ENCODE results near the gene RBCK1. TPM values are rescaled to one million over a fixed set of nuclear protein-coding genes. Genes with fewer than 3 reads are reported as not detected.
A peak's percentile ranks its signal among the peaks of the same experiment; 100 is the strongest.

RBCK1 gene
- total RNA-seq, 1 experiment from 2014 or later, result 111 TPM

GRCh38 chr20:364905-365794, 42.9 kb upstream of the RBCK1 start:
- ChIA-PET POLR2A (no interaction called here), CTCF (no interaction called here)
- TF ChIP-seq CTCF (IDR thresholded peaks at IDR 0.05; ENCODE audit: insufficient read depth in 1 of 2, low read depth in 1 of 2, low read length in 1 of 2, severe bottlenecking in 1 of 2, unreplicated experiment in 1 of 2), result no peak
- Histone ChIP-seq H3K9me3 (no peaks in the 10 kb centered on the region), H3K27me3 (replicated peaks; ENCODE audit: control insufficient read depth, insufficient read depth, low read length) (no peaks in the 10 kb centered on the region), H3K36me3 (ENCODE audit: control insufficient read depth, insufficient read depth, low read length) (no peaks in the 10 kb centered on the region), H3K4me3 (ENCODE audit: low read depth, low read length) (no peak overlapping the region), H3K4me1 (peaks cover 80% of the 10 kb centered on the region)
- peaks cover 85% of the 10 kb centered on the region for H3K4me1 Mint-ChIP-seq (ENCODE audit: low read depth, unreplicated experiment)
- peak in 1 of 2 experiments; percentile 63 for DNase-seq
- no peaks in the 10 kb centered on the region for H3K27me3 Mint-ChIP-seq (ENCODE audit: insufficient read depth, unreplicated experiment)
- H3K4me3 Mint-ChIP-seq (ENCODE audit: unreplicated experiment), result peak overlapping the region; percentile 49
- no peaks in the 10 kb centered on the region for H3K9me3 Mint-ChIP-seq (ENCODE audit: unreplicated experiment)
- H3K36me3 Mint-ChIP-seq (ENCODE audit: insufficient read depth, unreplicated experiment), result peaks cover 29% of the 10 kb centered on the region
- H3K27ac Mint-ChIP-seq (ENCODE audit: unreplicated experiment), result peak overlapping the region; percentile 99
- intact Hi-C loops (cut with micrococcal nuclease; ENCODE audit: unreplicated experiment), result no loop called here
- no TSS peak for BruUV-seq (replicated peaks)

GRCh38 chr20:366041-366718, 41.9 kb upstream of the RBCK1 start:
- no peak for TF ChIP-seq CTCF (IDR thresholded peaks at IDR 0.05; ENCODE audit: insufficient read depth in 1 of 2, low read depth in 1 of 2, low read length in 1 of 2, severe bottlenecking in 1 of 2, unreplicated experiment in 1 of 2)
- Mint-ChIP-seq H3K9me3 (ENCODE audit: unreplicated experiment) (no peaks in the 10 kb centered on the region), H3K4me1 (ENCODE audit: low read depth, unreplicated experiment) (peaks cover 85% of the 10 kb centered on the region), H3K4me3 (ENCODE audit: unreplicated experiment) (peak overlapping the region; percentile 65), H3K36me3 (ENCODE audit: insufficient read depth, unreplicated experiment) (peaks cover 38% of the 10 kb centered on the region), H3K27me3 (ENCODE audit: insufficient read depth, unreplicated experiment) (no peaks in the 10 kb centered on the region), H3K27ac (ENCODE audit: unreplicated experiment) (peak overlapping the region; percentile 99)
- peak; percentile 65 to 71 for DNase-seq
- peaks cover 78% of the 10 kb centered on the region for H3K4me1 ChIP-seq
- H3K9me3 ChIP-seq, result no peaks in the 10 kb centered on the region
- no peaks in the 10 kb centered on the region for H3K27me3 ChIP-seq (replicated peaks; ENCODE audit: control insufficient read depth, insufficient read depth, low read length)
- no peak overlapping the region for H3K4me3 ChIP-seq (ENCODE audit: low read depth, low read length)
- ChIA-PET CTCF (interaction anchor here (0.5 to 1.0 kb wide), 3 partner anchors 18 to 112 kb away, joined by 3 to 8 read pairs (median 4); no protein-coding TSS in a partner anchor), POLR2A (interaction anchor here (1.1 to 2.0 kb wide), 3 partner anchors 14 to 41 kb away, joined by 4 to 22 read pairs (median 9); partner anchors contain the start of gene TRIB3)
- no TSS peak for BruUV-seq (replicated peaks)
- H3K36me3 ChIP-seq (ENCODE audit: control insufficient read depth, insufficient read depth, low read length), result no peaks in the 10 kb centered on the region
- intact Hi-C loops (cut with micrococcal nuclease; ENCODE audit: unreplicated experiment), result loop anchor here (1.0 kb wide), 1 partner anchor 36 kb away; no protein-coding TSS in a partner anchor
